Measurements from ENCODE around the gene CDKL4. TPM values are rescaled to one million over a fixed set of nuclear protein-coding genes. Genes with fewer than 3 reads are reported as not detected.
A peak's percentile ranks its signal among the peaks of the same experiment; 100 is the strongest.

CDKL4 gene
- total RNA-seq, 1 donor from 2014 or later: 0.24 TPM

DNA sequence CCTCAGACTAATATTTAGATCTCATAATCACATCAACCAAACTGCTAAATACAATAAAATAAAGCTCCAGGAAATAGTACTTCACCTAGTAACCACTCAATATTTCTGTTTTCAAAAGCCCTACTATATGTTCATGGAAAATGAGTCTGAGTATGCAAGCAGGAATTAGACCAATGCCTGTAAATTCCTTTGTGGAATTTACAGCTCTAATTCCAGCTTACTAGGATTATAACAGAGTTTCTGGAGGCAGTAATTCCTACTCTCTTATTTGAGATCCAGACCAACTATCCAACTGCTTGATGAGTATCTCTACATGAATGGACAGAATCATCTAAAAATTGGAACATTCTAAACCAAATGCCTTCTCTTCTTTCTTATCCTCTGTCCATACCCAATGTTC is 11.6 kb downstream of the CDKL4 start:
- no peak overlapping the region for H3K4me3 Mint-ChIP-seq

DNA sequence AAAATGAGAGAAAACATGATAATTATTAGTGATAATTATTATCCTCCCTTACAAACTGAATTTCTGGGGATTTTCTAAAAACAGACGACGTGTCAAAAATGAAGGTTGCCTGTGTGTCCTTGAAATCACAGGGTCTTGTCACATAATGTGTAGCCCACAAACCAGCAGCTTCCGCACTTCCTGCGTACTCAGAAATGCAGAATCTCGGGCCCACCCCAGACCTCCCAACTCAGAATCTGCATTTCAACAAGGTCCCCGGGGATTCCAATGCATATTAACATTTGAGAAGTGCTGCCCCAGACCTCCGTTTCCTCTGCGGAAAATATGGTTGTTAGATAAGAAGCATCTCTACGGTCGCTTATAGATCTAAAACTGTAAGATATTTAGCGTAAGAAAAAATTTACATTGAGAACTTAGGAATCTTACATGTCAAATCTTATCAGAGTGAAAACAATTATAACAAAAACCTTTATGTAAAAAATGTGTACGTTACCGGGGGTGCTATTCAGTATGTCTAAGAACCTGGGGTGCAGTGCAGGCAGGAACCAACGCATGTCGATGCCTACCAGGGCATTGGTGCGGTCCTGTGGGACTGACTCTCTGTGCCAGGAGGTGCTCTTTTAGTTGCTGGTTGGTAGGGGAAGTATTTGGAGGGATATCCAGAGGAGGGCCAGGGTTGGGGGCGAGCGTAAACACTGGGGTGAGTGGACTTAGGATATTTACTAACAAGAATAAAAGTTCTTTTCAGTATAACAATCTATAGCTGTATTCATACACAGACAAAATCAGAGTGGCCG is 15.2 kb downstream of the CDKL4 start:
- Mint-ChIP-seq H3K4me1 (peaks cover 15% of the 10 kb centered on the region), H3K36me3 (ENCODE audit: low read depth) (no peaks in the 10 kb centered on the region), H3K9me3 (no peaks in the 10 kb centered on the region), H3K27ac (no peak overlapping the region), H3K4me3 (peak overlapping the region; percentile 73), H3K27me3 (no peaks in the 10 kb centered on the region)
- peak; percentile 18 for DNase-seq
- peak; percentile 22 for ATAC-seq (ENCODE audit: low read depth)
- intact Hi-C loops (cut with micrococcal nuclease): loop anchor here (1.0 kb wide), 5 partner anchors 104 to 502 kb away; no protein-coding TSS in a partner anchor
- POLR2A ChIA-PET: interaction anchor here (0.7 to 3.5 kb wide), 8 partner anchors 16 to 281 kb away, joined by 3 to 44 read pairs (median 7); partner anchors contain the start of gene SOS1
- CTCF ChIA-PET: interaction anchor here (0.8 to 6.7 kb wide), 31 partner anchors 10 to 647 kb away, joined by 3 to 230 read pairs (median 5); partner anchors contain the start of gene SOS1
- TF ChIP-seq, protein P1, sequence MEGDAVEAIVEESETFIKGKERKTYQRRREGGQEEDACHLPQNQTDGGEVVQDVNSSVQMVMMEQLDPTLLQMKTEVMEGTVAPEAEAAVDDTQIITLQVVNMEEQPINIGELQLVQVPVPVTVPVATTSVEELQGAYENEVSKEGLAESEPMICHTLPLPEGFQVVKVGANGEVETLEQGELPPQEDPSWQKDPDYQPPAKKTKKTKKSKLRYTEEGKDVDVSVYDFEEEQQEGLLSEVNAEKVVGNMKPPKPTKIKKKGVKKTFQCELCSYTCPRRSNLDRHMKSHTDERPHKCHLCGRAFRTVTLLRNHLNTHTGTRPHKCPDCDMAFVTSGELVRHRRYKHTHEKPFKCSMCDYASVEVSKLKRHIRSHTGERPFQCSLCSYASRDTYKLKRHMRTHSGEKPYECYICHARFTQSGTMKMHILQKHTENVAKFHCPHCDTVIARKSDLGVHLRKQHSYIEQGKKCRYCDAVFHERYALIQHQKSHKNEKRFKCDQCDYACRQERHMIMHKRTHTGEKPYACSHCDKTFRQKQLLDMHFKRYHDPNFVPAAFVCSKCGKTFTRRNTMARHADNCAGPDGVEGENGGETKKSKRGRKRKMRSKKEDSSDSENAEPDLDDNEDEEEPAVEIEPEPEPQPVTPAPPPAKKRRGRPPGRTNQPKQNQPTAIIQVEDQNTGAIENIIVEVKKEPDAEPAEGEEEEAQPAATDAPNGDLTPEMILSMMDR (IDR thresholded peaks at IDR 0.05): no peak

More for the DNA sequence above, 11.6 kb downstream of the CDKL4 start:
- ChIA-PET POLR2A (no interaction called here), CTCF (interaction anchor here (1.3 to 6.7 kb wide), 2 partner anchors 173 to 284 kb away, joined by 5 to 230 read pairs; no protein-coding TSS in a partner anchor)
- peaks cover 11% of the 10 kb centered on the region for H3K9me3 Mint-ChIP-seq
- H3K27ac Mint-ChIP-seq: no peak overlapping the region
- DNase-seq (no peak), ATAC-seq (ENCODE audit: low read depth) (no peak)
- intact Hi-C loops (cut with micrococcal nuclease): no loop called here
- peaks cover 8% of the 10 kb centered on the region for H3K36me3 Mint-ChIP-seq (ENCODE audit: low read depth)
- H3K27me3 Mint-ChIP-seq: no peaks in the 10 kb centered on the region
- TF ChIP-seq, protein P1 (IDR thresholded peaks at IDR 0.05): no peak
- peaks cover 15% of the 10 kb centered on the region for H3K4me1 Mint-ChIP-seq

DNA sequence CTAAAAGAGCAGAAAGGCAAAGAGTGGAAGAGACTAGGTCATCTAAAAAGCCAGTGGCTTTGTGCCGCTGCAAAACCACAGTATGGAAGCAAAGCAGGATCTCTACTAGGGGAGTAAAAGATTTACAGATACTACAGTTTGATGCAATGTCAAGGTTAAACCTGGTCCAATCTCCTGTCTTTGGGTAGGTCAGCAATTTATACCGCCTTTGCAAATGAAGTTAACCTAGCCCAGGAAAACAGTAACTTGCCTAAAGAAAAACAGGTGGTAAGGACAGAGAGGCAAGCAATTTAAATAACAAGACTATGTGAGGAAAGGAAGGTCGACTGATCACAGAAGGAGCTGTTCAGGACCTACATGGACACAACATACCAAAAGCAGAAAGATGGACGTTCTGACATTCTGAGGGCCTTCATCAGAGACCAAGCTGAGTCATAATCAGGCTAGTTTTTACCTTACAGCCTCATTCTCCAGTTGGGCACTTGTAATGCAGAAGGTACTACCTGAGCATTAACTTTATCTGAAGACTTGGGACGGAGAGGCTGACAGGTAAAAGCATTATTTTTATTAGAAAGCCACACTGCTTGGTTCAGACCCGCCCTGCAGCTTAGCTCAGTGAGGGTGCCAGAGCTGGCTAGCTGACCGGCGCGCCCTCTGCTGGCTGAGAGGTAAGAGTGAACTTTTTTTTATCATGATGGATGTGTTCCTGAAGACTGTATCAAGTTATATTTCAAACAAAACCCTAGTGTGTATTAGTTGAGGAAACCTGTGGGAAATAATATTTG is 15.9 kb downstream of the CDKL4 start:
- H3K36me3 Mint-ChIP-seq (ENCODE audit: low read depth): no peaks in the 10 kb centered on the region
- H3K4me3 Mint-ChIP-seq: peak overlapping the region; percentile 73
- no peak overlapping the region for H3K27ac Mint-ChIP-seq

DNA sequence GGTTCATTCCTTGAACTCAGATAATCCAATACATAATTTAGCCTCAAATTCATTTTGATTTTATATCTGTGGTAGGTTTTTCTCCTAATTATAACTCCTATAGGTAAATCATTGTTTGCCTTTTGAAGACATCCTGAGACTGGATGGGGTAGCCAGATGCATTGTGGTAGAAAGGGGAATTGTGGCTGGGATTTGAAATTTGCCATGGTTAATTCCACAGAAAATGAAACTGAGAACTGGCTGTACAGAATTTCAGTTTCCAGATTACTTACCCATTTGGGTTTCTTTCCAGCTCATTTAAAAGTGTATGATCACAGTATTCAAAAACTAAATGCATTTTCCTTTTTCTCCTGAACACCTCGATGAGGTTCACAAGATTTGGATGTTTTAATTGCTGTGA is 18.2 kb downstream of the CDKL4 start:
- H3K36me3 Mint-ChIP-seq (ENCODE audit: low read depth): no peaks in the 10 kb centered on the region
- no peaks in the 10 kb centered on the region for H3K9me3 Mint-ChIP-seq
- no peak overlapping the region for H3K27ac Mint-ChIP-seq
- ATAC-seq (ENCODE audit: low read depth) (no peak), DNase-seq (no peak)
- intact Hi-C loops (cut with micrococcal nuclease): no loop called here
- H3K4me1 Mint-ChIP-seq: peaks cover 15% of the 10 kb centered on the region
- TF ChIP-seq, protein P1 (IDR thresholded peaks at IDR 0.05): no peak
- ChIA-PET CTCF (interaction anchor here (0.7 to 1.9 kb wide), 5 partner anchors 23 to 278 kb away, joined by 3 to 5 read pairs (median 3); partner anchors contain the start of gene SOS1), POLR2A (interaction anchor here (0.8 to 1.7 kb wide), 2 partner anchors 102 to 105 kb away, joined by 3 to 7 read pairs; partner anchors contain the start of gene SOS1)
- no peak overlapping the region for H3K4me3 Mint-ChIP-seq
- no peaks in the 10 kb centered on the region for H3K27me3 Mint-ChIP-seq

More for the DNA sequence above, 15.9 kb downstream of the CDKL4 start:
- TF ChIP-seq, protein P1 (IDR thresholded peaks at IDR 0.05): peak; percentile 86
- ATAC-seq (ENCODE audit: low read depth): peak; percentile 87
- no peaks in the 10 kb centered on the region for H3K27me3 Mint-ChIP-seq
- peaks cover 15% of the 10 kb centered on the region for H3K4me1 Mint-ChIP-seq
- DNase-seq: peak; percentile 69
- ChIA-PET POLR2A (interaction anchor here (0.7 to 3.5 kb wide), 6 partner anchors 85 to 280 kb away, joined by 3 to 44 read pairs (median 7); partner anchors contain the start of gene SOS1), CTCF (interaction anchor here (0.7 to 6.7 kb wide), 21 partner anchors 10 to 505 kb away, joined by 3 to 230 read pairs (median 4); partner anchors contain the start of gene SOS1)
- intact Hi-C loops (cut with micrococcal nuclease): loop anchor here (1.0 kb wide), 5 partner anchors 104 to 502 kb away; no protein-coding TSS in a partner anchor
- H3K9me3 Mint-ChIP-seq: no peaks in the 10 kb centered on the region
